ENCODE measurements around the gene MRPL22.
A peak's percentile ranks its signal among the peaks of the same experiment; 100 is the strongest.

The MRPL22 gene

DNA sequence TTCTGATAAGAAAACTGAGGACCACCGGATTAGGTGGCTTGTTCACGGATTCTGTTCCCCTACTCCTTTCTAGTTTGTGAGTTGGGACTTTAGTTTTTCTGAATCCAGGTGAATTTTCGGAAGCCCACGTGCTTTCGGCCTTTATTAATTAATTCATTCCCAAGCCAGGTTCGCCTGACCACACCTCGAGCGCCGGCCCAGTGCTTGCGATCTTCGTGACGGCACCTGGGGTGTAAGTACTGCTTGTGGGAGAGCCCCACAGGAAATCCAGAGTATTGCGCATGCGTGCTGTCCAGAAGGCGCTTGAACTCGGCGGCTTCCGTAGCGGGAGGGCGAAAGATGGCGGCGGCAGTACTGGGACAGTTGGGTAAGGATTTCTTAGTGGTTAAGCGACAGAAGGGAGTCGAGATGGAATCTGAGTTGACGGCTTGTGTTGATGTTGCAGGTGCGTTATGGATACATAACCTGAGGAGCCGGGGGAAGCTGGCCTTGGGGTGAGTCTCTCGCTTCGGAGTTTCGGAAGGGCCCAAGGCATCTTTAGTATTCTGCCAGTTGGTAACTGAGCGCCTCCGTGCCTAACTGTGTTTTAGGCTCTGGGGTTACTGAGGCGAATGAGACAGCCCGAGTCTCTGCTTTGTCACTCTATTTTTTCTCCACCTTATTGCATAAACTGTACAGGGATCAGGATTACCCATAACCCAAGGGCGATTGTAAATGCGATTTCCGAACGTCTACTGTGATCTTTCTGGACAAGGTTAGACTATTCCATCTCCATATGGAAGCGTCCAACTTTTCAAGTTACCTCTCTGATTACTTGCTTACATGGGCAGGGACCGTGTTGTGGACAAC is at the start of gene MRPL22:
Gene MRPL22, plus strand, starts transcription at position 302 of the 849 bp plus-strand sequence. Its CDS starts 38 bp downstream, at position 340.
- DNase-seq, result peak; percentile 94
- ATAC-seq (ENCODE audit: insufficient read depth, low read depth), result peak; percentile 71
- Histone ChIP-seq H3K27ac (ENCODE audit: low read length) (peak within 1 kb of the TSS; percentile 88), H3K4me3 (ENCODE audit: low read depth in 1 of 2, low read length in 2 of 2) (peak within 1 kb of the TSS; percentile 85 to 93), H4K20me1 (ENCODE audit: insufficient read depth, low read length) (peaks cover 3% of the 10 kb centered on the region; the same call in 1 of the 2 replicates), H3K9ac (ENCODE audit: low read depth, low read length) (peak within 1 kb of the TSS; percentile 68), H2AFZ (ENCODE audit: low read depth, low read length) (peak within 1 kb of the TSS; percentile 93), H3K36me3 (ENCODE audit: insufficient read depth, low read length) (peaks cover 7% of the 10 kb centered on the region), H3K4me1 (ENCODE audit: insufficient read depth, low read length) (peaks cover 60% of the 10 kb centered on the region), H3K27me3 (ENCODE audit: insufficient read depth, low read length, poor library complexity) (no peaks in the 10 kb centered on the region), H3K4me2 (ENCODE audit: insufficient read depth, low read length) (peak within 1 kb of the TSS; percentile 86), H3K79me2 (ENCODE audit: insufficient read depth, low read length) (peaks cover 68% of the 10 kb centered on the region), H3K9me3 (ENCODE audit: insufficient read depth, low read length, severe bottlenecking) (no peaks in the 10 kb centered on the region)
- TF ChIP-seq, protein P1, sequence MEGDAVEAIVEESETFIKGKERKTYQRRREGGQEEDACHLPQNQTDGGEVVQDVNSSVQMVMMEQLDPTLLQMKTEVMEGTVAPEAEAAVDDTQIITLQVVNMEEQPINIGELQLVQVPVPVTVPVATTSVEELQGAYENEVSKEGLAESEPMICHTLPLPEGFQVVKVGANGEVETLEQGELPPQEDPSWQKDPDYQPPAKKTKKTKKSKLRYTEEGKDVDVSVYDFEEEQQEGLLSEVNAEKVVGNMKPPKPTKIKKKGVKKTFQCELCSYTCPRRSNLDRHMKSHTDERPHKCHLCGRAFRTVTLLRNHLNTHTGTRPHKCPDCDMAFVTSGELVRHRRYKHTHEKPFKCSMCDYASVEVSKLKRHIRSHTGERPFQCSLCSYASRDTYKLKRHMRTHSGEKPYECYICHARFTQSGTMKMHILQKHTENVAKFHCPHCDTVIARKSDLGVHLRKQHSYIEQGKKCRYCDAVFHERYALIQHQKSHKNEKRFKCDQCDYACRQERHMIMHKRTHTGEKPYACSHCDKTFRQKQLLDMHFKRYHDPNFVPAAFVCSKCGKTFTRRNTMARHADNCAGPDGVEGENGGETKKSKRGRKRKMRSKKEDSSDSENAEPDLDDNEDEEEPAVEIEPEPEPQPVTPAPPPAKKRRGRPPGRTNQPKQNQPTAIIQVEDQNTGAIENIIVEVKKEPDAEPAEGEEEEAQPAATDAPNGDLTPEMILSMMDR (IDR thresholded peaks at IDR 0.05; ENCODE audit: borderline replicate concordance, extremely low read depth, low read length, poor library complexity, severe bottlenecking), result no peak
- no peak for TF ChIP-seq EZH2 (IDR thresholded peaks at IDR 0.05; ENCODE audit: borderline replicate concordance, low read depth, low read length, severe bottlenecking)

GRCh38 chr5:154892369-154892771 is 48.5 kb upstream of the MRPL22 start:
- no peak overlapping the region for H3K9ac ChIP-seq (ENCODE audit: low read depth, low read length)
- H3K27ac ChIP-seq (ENCODE audit: low read length), result no peak overlapping the region
- no peak for DNase-seq
- no peak for TF ChIP-seq EZH2 (IDR thresholded peaks at IDR 0.05; ENCODE audit: borderline replicate concordance, low read depth, low read length, severe bottlenecking)
- TF ChIP-seq, protein P1 (IDR thresholded peaks at IDR 0.05; ENCODE audit: borderline replicate concordance, extremely low read depth, low read length, poor library complexity, severe bottlenecking), result no peak
- H3K79me2 ChIP-seq (ENCODE audit: insufficient read depth, low read length), result no peaks in the 10 kb centered on the region
- no peak for ATAC-seq (ENCODE audit: insufficient read depth, low read depth)
- no peak overlapping the region for H3K4me3 ChIP-seq (ENCODE audit: low read depth in 1 of 2, low read length in 2 of 2)
- no peaks in the 10 kb centered on the region for H3K27me3 ChIP-seq (ENCODE audit: insufficient read depth, low read length, poor library complexity)
- no peaks in the 10 kb centered on the region for H3K4me1 ChIP-seq (ENCODE audit: insufficient read depth, low read length)
- H3K4me2 ChIP-seq (ENCODE audit: insufficient read depth, low read length), result no peak overlapping the region
- no peaks in the 10 kb centered on the region for H4K20me1 ChIP-seq (ENCODE audit: insufficient read depth, low read length)
- H2AFZ ChIP-seq (ENCODE audit: low read depth, low read length), result no peak overlapping the region
- peaks cover 85% of the 10 kb centered on the region for H3K36me3 ChIP-seq (ENCODE audit: insufficient read depth, low read length)
- no peaks in the 10 kb centered on the region for H3K9me3 ChIP-seq (ENCODE audit: insufficient read depth, low read length, severe bottlenecking)

DNA sequence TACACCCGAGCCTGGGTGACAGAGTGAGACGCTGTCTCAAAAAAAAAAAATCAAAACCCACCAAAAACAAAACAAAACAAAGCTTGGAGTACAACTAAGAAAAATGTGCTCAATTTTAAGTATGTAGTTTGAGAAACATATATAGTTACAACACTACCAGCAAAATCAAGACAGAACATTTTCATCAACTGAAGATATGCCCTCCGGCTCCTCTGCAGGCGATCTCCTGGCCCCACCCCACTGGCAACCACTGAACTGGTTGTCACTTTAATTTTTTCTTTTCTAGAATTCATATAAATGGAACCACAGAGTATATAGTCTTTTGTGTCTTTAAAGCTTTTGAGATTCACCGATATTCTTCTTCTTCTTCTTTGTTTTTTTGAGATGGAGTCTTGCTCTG is 47.5 kb upstream of the MRPL22 start:
- no peaks in the 10 kb centered on the region for H3K9me3 ChIP-seq (ENCODE audit: insufficient read depth, low read length, severe bottlenecking)
- H3K79me2 ChIP-seq (ENCODE audit: insufficient read depth, low read length), result no peaks in the 10 kb centered on the region
- no peaks in the 10 kb centered on the region for H4K20me1 ChIP-seq (ENCODE audit: insufficient read depth, low read length)
- DNase-seq (no peak), ATAC-seq (ENCODE audit: insufficient read depth, low read depth) (no peak)
- TF ChIP-seq, protein P1 (IDR thresholded peaks at IDR 0.05; ENCODE audit: borderline replicate concordance, extremely low read depth, low read length, poor library complexity, severe bottlenecking), result no peak
- no peaks in the 10 kb centered on the region for H3K27me3 ChIP-seq (ENCODE audit: insufficient read depth, low read length, poor library complexity)
- no peaks in the 10 kb centered on the region for H3K4me1 ChIP-seq (ENCODE audit: insufficient read depth, low read length)
- no peak overlapping the region for H2AFZ ChIP-seq (ENCODE audit: low read depth, low read length)
- H3K9ac ChIP-seq (ENCODE audit: low read depth, low read length), result no peak overlapping the region
- peaks cover 85% of the 10 kb centered on the region for H3K36me3 ChIP-seq (ENCODE audit: insufficient read depth, low read length)
- no peak overlapping the region for H3K27ac ChIP-seq (ENCODE audit: low read length)
- H3K4me3 ChIP-seq (ENCODE audit: low read depth in 1 of 2, low read length in 2 of 2), result no peak overlapping the region
- H3K4me2 ChIP-seq (ENCODE audit: insufficient read depth, low read length), result no peak overlapping the region
